ENCODE results near the gene DAZAP1.
"Not testable (repeated sequence)": the region's sequence is repeated elsewhere in the genome, so short reads cannot be mapped to it uniquely, and the experiment has no call there.

DNA sequence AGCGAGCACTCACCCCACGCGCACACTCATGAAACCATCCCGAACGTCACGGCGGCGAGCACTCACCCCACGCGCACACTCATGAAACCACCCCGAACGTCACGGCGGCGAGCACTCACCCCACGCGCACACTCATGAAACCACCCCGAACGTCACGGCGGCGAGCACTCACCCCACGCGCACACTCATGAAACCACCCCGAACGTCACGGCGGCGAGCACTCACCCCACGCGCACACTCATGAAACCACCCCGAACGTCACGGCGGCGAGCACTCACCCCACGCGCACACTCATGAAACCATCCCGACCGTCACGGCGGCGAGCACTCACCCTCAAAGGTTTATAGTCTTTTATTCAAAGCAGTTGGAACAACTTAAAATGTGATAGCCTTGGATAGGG, 12.7 kb downstream of the DAZAP1 start:
- TF ChIP-seq EZH2 (IDR thresholded peaks at IDR 0.05; ENCODE audit: insufficient read depth, poor library complexity, severe bottlenecking); EZH2phosphoT487 (IDR thresholded peaks at IDR 0.05; ENCODE audit: insufficient read depth, low read depth): not testable (repeated sequence)
